GM21717 (cell line): ENCODE data around the gene PGAP1.

ENCODE experiments used
- ATAC-seq: cut with Tn5 transposase; IDR thresholded peaks from one replicate; pipeline ENCODE4 v1.9.1; 2021; ENCODE audit warnings: mild to moderate bottlenecking, moderate library complexity; ENCODE audit not compliant: unreplicated experiment

The PGAP1 gene

GRCh38 chr2:196804381-196804780 lies 122.1 kb downstream of the PGAP1 start:
- ATAC-seq, result no peak

GRCh38 chr2:196802401-196802800 lies 124.1 kb downstream of the PGAP1 start:
- no peak for ATAC-seq

GRCh38 chr2:196801674-196802261 lies 124.7 kb downstream of the PGAP1 start:
- no peak for ATAC-seq

- no peak for ATAC-seq
Observed at GRCh38 chr2:196798980-196799379, 127.5 kb downstream of the PGAP1 start.

- no peak for ATAC-seq
Observed at GRCh38 chr2:196792865-196793264, 133.6 kb downstream of the PGAP1 start.

- ATAC-seq, result no peak
Observed at GRCh38 chr2:196783431-196784094, 142.9 kb downstream of the PGAP1 start.
